ENCODE data around the gene SMIM45.

Gene SMIM45

DNA sequence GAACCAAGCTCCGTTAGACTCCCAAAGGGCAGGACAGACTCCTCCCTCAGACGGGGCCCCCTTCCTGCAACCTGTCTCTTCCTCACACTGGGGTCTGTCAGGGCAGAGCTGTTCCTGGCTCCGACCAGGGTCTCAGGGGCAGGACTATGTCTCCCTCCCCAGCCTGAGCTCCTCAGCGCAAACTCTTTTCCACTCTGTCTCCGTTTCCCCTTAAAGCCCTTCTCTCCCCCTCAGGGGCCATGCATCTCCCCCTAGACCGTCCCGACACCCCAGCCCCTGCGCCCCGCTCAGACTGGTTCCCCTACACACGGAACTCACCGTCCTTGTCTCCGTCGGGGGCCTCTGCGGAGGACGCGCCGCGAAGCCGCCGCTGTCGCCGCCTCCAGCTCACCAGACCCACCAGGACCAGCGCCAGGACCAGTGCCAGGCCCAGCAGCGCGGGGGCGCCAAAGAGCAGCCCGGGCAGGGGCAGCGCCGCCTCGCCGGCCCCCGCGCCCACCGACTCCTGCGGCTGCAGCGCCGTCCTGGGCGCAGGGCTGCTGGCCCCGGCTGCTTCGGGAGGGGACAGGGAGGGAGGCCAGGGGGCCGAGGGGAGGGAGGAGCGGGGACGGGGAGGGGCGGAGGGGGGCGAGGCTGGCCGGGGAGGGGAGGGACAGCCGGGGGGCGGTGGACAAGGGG is 26.0 kb upstream of the SMIM45 start:
- Histone ChIP-seq H2AFZ (ENCODE audit: low read length) (no peak overlapping the region), H2BK20ac (ENCODE audit: low read depth, low read length, poor library complexity, severe bottlenecking) (no peak overlapping the region), H2BK120ac (ENCODE audit: low read depth, low read length, poor library complexity, severe bottlenecking) (no peak overlapping the region), H4K91ac (ENCODE audit: insufficient read length, low read depth, low read length) (no peak overlapping the region), H2AK5ac (ENCODE audit: insufficient read length, low read length) (no peak overlapping the region), H3K56ac (ENCODE audit: insufficient read length, low read depth, low read length) (no peak overlapping the region), H3K79me2 (ENCODE audit: insufficient read depth, low read length) (no peaks in the 10 kb centered on the region), H2BK5ac (ENCODE audit: insufficient read length, low read length) (no peak overlapping the region), H3K18ac (ENCODE audit: insufficient read length, low read depth, low read length) (no peak overlapping the region), H3K4ac (ENCODE audit: low read depth, low read length) (no peak overlapping the region), H3K4me1 (ENCODE audit: insufficient read depth, low read length) (peaks cover 3% of the 10 kb centered on the region; the same call in 1 of the 2 replicates), H4K20me1 (ENCODE audit: control insufficient read depth, insufficient read depth, insufficient read length) (no peaks in the 10 kb centered on the region), H2BK15ac (ENCODE audit: low read depth, low read length) (no peak overlapping the region), H3K27me3 (ENCODE audit: insufficient read depth, low read length) (peaks cover 11% of the 10 kb centered on the region), H4K5ac (ENCODE audit: insufficient read length, low read depth, low read length) (no peak overlapping the region), H3K4me2 (ENCODE audit: insufficient read depth, insufficient read length, low read length) (peak overlapping the region; percentile 42), H2BK12ac (ENCODE audit: insufficient read length, low read depth, low read length) (no peak overlapping the region), H4K8ac (replicated peaks; ENCODE audit: insufficient read length, low read depth, low read length) (no peak overlapping the region), H3K79me1 (ENCODE audit: insufficient read depth, low read depth, low read length, poor library complexity, severe bottlenecking) (no peaks in the 10 kb centered on the region), H3K9ac (ENCODE audit: extremely low read depth, insufficient read length, low read length) (no peak overlapping the region), H3K9me3 (ENCODE audit: control insufficient read depth, low read depth, low read length) (no peaks in the 10 kb centered on the region), H3T11ph (ENCODE audit: low read length) (no peak overlapping the region), H3K23me2 (ENCODE audit: insufficient read length, low read depth, low read length, poor library complexity, severe bottlenecking) (peaks cover 4% of the 10 kb centered on the region), H3K27ac (ENCODE audit: insufficient read length, low read depth, low read length) (no peak overlapping the region), H3K14ac (ENCODE audit: insufficient read depth, low read length) (no peak overlapping the region), H3K23ac (ENCODE audit: insufficient read length, low read depth, low read length) (no peak overlapping the region)
- Mint-ChIP-seq H3K36me3 (ENCODE audit: insufficient read depth in 1 of 3, low read depth in 3 of 3) (peaks cover 0 to 4% (median 3%) of the 10 kb centered on the region in 3 experiments; a peak in 4 of 7 replicates), H3K4me1 (peaks cover 20 to 24% of the 10 kb centered on the region in 2 experiments), H3K4me3 (peak overlapping the region; percentile 56 to 83), H3K9me3 (no peaks in the 10 kb centered on the region), H3K27ac (0 out of 7 replicates have a peak overlapping the region, but pooled peaks of 1 of the 3 experiments have one; percentile 44), H3K27me3 (ENCODE audit: low read depth) (peaks cover 79% of the 10 kb centered on the region)
- DNase-seq: peak; percentile 83
- TF ChIP-seq, protein P1, sequence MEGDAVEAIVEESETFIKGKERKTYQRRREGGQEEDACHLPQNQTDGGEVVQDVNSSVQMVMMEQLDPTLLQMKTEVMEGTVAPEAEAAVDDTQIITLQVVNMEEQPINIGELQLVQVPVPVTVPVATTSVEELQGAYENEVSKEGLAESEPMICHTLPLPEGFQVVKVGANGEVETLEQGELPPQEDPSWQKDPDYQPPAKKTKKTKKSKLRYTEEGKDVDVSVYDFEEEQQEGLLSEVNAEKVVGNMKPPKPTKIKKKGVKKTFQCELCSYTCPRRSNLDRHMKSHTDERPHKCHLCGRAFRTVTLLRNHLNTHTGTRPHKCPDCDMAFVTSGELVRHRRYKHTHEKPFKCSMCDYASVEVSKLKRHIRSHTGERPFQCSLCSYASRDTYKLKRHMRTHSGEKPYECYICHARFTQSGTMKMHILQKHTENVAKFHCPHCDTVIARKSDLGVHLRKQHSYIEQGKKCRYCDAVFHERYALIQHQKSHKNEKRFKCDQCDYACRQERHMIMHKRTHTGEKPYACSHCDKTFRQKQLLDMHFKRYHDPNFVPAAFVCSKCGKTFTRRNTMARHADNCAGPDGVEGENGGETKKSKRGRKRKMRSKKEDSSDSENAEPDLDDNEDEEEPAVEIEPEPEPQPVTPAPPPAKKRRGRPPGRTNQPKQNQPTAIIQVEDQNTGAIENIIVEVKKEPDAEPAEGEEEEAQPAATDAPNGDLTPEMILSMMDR (conservative IDR thresholded peaks at IDR 0.05): peak; percentile 87
- no CpG with 5 or more reads among the region's 48 CpGs for WGBS (ENCODE audit: extremely low coverage, insufficient read length, low lambda C conversion rate)
